Right atrium auricular region (tissue), 2 donors: ENCODE data around the gene LYL1. TPM values are rescaled to one million over a fixed set of nuclear protein-coding genes. Genes with fewer than 3 reads are reported as not detected.
A peak's percentile ranks its signal among the peaks of the same experiment; 100 is the strongest.

Experiments used
- DNase-seq: peaks from one replicate; pipeline ENCODE4 v3.0.0-alpha.2; 2019; ENCODE audit warnings: low spot score
- H3K27ac ChIP-seq, 2 donors: fragments of 200-600 bp; sonication (generic); 1 replicate in 1 of 2; 2 replicates in 1 of 2; pipeline ENCODE4 v1.5.1; 2016 to 2019
- H3K27me3 ChIP-seq, 2 donors: fragments of 200-600 bp; sonication (generic); one replicate each; pipeline versions ENCODE4 v1.5.1 to v1.6.0; 2017 to 2019
- H3K36me3 ChIP-seq: fragments of 200-600 bp; sonication (generic); one replicate; pipeline ENCODE4 v1.5.1; 2016
- H3K4me1 ChIP-seq, 2 donors: fragments of 200-600 bp; sonication (generic); one replicate each; pipeline versions ENCODE4 v1.5.1 to v1.6.0; 2017 to 2019
- H3K4me3 ChIP-seq, 2 donors: fragments of 200-600 bp; sonication (generic); 1 replicate in 1 of 2; 2 replicates in 1 of 2; pipeline ENCODE4 v1.5.1; 2017 to 2019; ENCODE audit warnings: mild to moderate bottlenecking in 1 of 2, moderate library complexity in 1 of 2
- H3K9me3 ChIP-seq, 2 donors: fragments of 200-600 bp; sonication (generic); one replicate each; pipeline ENCODE4 v1.5.1; 2019
- CTCF ChIP-seq, 2 donors: fragments of 200-600 bp; sonication (generic); IDR thresholded peaks; one replicate each; pipeline ENCODE4 v1.5.1; 2019; ENCODE audit warnings: antibody characterized with exemption in 2 of 2
- total RNA-seq, 2 donors: library from RNA; depleted of rRNA; stranded (reverse); fragments of >200 nt; gene quantifications; one replicate each; pipeline ENCODE4 v1.1.0, GENCODE V29; 2016

LYL1 gene
- total RNA-seq, 2 donors from 2014 or later, result 10.2 to 15.3 TPM

- Histone ChIP-seq H3K4me1 (peaks cover 0 to 85% of the 10 kb centered on the region in 2 donors), H3K27ac (peak overlapping the region; percentile 91), H3K4me3 (no peak overlapping the region), H3K27me3 (no peaks in the 10 kb centered on the region), H3K36me3 (peaks cover 14% of the 10 kb centered on the region), H3K9me3 (no peaks in the 10 kb centered on the region)
- no peak for TF ChIP-seq CTCF (IDR thresholded peaks at IDR 0.05)
- no peak for DNase-seq
Observed at GRCh38 chr19:13069415-13070359, 33.0 kb downstream of the LYL1 start.

DNA sequence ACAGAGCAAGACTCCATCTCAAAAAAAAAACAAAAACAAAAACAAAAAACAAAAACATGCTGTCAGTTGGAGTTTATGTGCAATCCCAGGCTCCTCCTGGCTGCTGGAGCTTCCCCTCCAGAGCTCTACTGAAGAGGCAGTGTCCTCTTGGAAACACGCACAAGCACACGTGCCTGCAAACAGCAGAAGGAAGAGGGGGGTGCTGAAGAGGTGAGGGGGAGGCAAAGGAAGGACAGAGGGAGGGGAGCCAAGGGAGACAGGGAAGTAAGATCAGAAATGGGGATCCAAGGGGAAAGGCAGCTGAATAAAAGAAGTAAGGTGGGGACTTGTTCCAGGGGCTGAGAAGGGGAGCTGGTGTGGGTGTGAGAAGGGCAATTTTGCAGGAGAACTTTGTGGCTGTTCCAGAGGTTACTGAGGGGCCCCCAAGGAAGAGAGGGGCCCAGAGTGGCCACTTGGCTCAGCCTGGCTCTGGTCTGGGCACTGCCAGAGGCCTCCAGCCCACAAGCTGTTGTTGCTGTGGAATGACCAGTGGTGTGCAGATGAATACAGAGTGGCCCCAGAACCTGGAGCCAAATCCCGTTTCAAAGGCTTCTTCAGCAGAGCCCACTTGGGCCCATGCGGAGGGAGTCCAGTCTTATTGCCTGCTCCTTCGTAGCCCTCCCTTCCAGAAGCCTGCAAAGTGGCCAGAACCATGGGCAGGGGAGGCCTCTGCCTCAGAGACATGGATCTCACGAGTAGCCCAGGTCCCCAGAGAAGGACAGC is 34.4 kb downstream of the LYL1 start:
- Histone ChIP-seq H3K27me3 (no peaks in the 10 kb centered on the region), H3K9me3 (no peaks in the 10 kb centered on the region), H3K27ac (peak overlapping the region; percentile 91), H3K4me3 (no peak overlapping the region), H3K36me3 (peaks cover 3% of the 10 kb centered on the region), H3K4me1 (peaks cover 0 to 91% of the 10 kb centered on the region in 2 donors)
- peak in 1 of 2 donors; percentile 26 for TF ChIP-seq CTCF (IDR thresholded peaks at IDR 0.05)
- no peak for DNase-seq

GRCh38 chr19:13066933-13067807 is 35.5 kb downstream of the LYL1 start:
- Histone ChIP-seq H3K4me1 (peaks cover 0 to 100% of the 10 kb centered on the region in 2 donors), H3K9me3 (no peaks in the 10 kb centered on the region), H3K36me3 (no peaks in the 10 kb centered on the region), H3K27ac (peak overlapping the region; percentile 91), H3K4me3 (no peak overlapping the region), H3K27me3 (no peaks in the 10 kb centered on the region)
- no peak for DNase-seq
- no peak for TF ChIP-seq CTCF (IDR thresholded peaks at IDR 0.05)

GRCh38 chr19:13066226-13066625 is 36.4 kb downstream of the LYL1 start:
- Histone ChIP-seq H3K4me3 (no peak overlapping the region), H3K36me3 (no peaks in the 10 kb centered on the region), H3K27me3 (no peaks in the 10 kb centered on the region), H3K4me1 (peaks cover 0 to 100% of the 10 kb centered on the region in 2 donors), H3K27ac (peak overlapping the region; percentile 91), H3K9me3 (no peaks in the 10 kb centered on the region)
- TF ChIP-seq CTCF (IDR thresholded peaks at IDR 0.05), result no peak
- no peak for DNase-seq

DNA sequence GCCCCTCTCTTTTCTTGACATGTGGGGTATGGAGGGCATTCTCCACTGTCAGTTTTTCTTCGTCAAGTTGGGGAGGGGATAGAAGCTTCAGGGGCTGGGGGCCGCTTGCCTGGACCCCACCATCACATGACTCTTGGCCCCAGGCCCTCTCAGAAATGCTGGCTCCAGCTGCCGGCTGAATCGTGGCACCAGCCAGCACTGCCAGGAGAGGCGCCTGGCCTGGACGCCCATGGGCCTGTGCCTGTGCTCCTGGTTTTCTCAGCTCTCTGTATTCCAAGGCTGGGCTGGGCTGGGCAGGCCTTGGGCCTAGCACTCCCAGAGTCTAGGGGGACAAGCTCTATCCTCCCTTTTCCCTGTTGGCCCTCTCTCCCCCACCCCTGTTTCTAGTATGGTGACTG is 38.6 kb downstream of the LYL1 start:
- Histone ChIP-seq H3K27ac (peak overlapping the region; percentile 91), H3K27me3 (no peaks in the 10 kb centered on the region), H3K36me3 (no peaks in the 10 kb centered on the region), H3K4me1 (peaks cover 0 to 100% of the 10 kb centered on the region in 2 donors), H3K9me3 (no peaks in the 10 kb centered on the region), H3K4me3 (no peak overlapping the region)
- no peak for TF ChIP-seq CTCF (IDR thresholded peaks at IDR 0.05)
- DNase-seq, result no peak
